Activated CD4-positive, CD25-positive, alpha-beta regulatory T cell treated with anti-CD3 and anti-CD28 coated beads, Interleukin-2, amount 50 U/mL, for 16 hours (primary cell): ENCODE data around the gene CRYGN.

Experiments
- DNase-seq: peaks from one replicate; pipeline ENCODE4 v3.0.0-alpha.2; 2020; ENCODE audit warnings: low read depth, low spot score

The CRYGN gene

GRCh38 chr7:151426904-151427704 is 12.8 kb downstream of the CRYGN start:
- DNase-seq = no peak

DNA sequence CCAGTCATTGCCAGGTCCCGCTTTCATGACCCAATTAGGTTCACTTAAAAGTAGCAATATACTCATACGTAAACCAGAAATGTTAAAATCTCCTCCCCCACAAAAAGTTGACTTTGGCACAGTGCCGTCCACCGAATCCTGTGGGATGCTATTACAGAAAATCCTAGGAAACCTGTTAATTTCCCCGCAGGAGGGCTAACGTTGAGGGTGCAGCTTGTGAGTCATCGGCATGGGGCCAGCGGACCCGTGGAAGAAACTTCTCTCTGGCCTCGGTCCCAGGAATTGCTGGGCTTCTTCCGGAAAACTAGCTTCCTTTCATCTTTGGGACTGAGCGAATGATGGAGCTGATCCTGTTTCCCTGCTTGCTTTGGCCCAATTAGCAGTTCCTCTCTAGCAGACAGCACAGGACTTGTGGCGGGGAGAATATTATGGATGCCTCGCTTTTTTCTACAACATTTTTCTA is 13.5 kb downstream of the CRYGN start:
- no peak for DNase-seq

- DNase-seq = no peak
Observed at GRCh38 chr7:151425670-151426440, 14.1 kb downstream of the CRYGN start.

DNA sequence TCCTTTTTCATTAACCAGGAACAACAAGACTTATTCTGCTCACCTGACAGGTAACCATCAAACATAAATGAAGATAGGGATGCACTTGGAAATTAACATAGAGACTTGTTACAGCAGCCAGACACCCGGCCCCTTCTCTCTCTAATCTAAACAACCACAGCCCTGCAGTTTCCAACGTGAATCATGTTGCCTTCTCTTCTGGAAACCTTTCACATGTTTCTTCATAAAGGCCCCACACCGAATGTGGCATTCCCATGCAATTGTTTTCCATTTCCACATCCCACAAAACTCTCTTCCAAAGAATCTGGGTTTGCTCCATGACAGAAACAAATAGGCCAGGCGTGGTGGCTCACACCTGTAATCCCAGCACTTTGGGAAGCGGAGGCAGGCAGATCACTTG is 15.1 kb downstream of the CRYGN start:
- DNase-seq = no peak

GRCh38 chr7:151423936-151424335 is 16.0 kb downstream of the CRYGN start:
- DNase-seq = no peak

GRCh38 chr7:151423226-151423625 is 16.7 kb downstream of the CRYGN start:
- no peak for DNase-seq

DNA sequence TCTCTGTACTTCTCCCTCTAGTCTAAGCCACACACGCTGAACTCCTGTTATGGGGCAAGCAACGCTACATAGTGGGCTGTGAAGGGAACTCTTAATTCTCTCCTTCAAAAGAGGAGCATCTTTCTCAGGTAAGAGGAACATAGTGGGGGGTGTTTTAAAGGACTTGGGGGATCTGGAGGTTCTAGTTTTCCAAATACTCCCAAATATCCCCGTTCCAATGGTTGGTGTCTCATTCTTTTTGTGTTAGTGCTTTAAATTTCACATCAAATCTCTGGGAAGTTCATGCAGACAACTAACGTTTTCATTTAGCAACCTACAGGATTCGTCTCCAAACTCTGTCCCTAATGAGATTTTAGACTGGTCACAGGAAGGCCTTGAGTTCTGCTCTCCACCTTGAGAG is 17.7 kb downstream of the CRYGN start:
- no peak for DNase-seq

DNA sequence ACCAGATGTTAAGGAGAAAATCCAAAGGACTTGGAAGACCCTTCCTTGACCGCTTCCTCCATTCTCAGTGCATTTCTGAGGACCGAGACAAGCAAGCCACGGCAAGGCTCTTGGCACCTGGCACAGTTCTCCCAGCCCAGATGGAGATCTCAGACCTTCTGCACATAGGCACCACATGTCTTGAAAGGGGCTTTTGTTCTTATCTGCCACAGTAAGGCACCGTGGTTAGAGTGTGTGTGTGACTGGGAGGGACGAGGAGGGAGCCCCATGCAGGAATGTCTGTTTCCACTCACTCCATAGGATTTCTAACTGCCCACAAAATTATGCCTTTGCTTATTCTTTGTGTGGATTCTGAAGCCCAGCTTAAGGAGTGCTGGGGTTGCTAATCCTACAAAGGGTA is 19.8 kb downstream of the CRYGN start:
- DNase-seq = no peak

- DNase-seq = no peak
Observed at GRCh38 chr7:151416941-151417315, 23.0 kb downstream of the CRYGN start.

- DNase-seq = no peak
Observed at GRCh38 chr7:151416112-151416940, 23.6 kb downstream of the CRYGN start.

DNA sequence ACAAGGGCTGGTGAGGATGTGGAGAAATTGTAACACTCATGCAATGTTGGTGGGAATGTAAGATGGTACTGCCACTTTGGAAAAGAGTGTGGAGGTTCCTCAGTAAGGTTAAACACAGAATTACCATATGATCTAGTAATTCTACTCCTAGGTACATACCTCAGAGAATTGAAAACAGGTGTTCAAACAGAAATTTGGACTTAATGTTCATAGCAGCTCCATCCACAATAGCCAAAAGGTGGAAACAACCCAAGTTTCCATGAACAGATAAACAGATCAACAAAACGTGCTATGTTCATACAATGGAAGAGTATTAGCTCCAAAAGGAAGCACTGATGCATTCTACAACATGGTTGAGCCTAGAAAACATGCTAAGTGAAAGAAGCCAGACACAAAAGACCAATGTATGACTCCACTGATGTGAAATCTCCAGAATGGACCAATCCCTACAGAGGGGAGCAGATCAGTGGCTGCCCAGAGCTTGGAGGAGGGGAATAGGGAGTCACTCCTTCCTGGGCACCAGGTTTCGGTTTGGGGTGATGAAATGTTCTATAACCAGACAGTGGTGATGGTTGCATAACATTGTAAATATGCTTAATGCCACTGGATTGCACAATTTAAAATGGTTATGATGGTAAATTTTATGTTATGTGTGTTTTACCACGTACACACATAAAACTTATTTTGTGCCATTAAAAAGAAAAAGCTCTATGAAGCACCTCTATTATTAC is 24.4 kb downstream of the CRYGN start:
- no peak for DNase-seq

GRCh38 chr7:151413241-151413640 is 26.7 kb downstream of the CRYGN start:
- DNase-seq = no peak

DNA sequence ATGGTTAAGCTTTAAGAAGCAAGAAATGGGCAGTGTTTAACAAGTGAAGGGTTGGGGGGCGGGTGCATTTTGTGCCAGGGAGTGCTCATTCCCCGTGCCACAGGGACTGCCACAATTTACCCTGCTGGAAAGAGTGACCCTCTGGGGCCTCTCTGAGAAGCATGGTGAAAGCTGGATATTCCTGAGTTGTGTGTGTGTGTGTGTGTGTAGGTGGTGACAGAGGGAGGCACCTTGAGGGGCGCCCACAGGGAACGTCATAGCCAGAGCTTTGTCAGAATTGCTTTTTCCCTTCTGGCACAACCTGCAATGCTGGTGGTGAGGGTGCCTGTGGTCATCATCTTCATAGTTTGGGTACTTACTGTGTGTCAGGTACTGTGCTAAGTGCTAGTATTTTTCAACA is 27.6 kb downstream of the CRYGN start:
- DNase-seq = no peak

DNA sequence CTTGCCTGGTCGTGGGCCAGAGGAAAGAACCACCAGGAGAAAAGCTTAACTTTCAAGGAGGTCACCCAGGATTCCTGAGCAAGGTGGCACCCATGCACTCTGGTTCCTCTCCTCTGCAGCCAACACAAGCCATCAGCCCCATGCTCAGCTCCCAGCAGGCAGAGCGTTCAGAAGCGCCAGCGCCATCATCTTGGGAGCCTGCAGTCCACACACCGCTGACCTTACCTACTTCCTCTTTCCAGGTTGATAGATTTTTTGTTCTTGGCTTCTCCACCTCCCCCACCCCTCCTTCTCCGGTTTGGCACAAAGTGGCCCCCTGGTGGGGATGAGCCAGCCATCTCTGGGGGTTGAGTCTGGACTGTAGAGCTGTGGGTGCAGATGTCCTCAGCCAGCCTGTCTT is 28.4 kb downstream of the CRYGN start:
- no peak for DNase-seq

GRCh38 chr7:151410405-151411390 is 29.2 kb downstream of the CRYGN start:
- DNase-seq = no peak

DNA sequence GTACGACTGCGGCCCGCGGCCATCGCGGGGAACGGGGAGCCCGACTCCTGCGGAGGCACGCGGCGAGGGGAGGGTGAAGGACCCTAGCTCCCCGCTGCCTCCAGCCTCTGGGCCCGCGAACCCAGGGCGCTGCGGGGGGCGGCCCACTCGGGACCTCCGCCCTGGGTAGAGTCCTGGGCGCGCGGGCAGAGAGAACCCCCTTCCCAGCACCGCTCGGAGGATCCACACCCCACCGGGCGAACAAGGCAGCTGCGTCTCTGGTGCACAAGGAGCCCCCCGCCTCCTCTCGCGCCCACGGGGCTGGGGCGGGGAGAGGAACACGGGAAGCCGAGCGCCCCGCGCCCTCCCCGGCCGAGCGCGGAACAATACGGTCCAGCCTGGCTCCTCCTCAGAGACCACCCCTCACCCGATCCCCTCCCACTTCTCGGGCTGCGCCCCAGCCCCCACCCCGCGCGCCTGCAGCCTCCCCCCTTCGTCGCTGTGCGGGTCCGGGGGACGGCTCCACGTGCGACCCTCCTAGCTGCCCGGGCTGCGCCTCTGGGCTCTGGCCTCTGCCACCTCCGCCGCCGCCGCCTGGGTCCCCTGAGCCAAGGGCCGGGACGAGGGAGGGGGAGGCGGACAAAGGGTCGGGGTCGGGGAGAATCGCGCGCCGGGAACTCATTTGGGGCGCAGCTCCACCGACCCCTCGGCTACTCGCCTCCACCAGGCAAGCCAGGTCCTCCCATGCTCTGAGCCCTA is 30.1 kb downstream of the CRYGN start, which contains the start of gene WDR86:
Gene WDR86, minus strand, starts transcription at position 372 of the 738 bp plus-strand sequence. CDS start 449 bp downstream, outside the sequence.
- no peak for DNase-seq

DNA sequence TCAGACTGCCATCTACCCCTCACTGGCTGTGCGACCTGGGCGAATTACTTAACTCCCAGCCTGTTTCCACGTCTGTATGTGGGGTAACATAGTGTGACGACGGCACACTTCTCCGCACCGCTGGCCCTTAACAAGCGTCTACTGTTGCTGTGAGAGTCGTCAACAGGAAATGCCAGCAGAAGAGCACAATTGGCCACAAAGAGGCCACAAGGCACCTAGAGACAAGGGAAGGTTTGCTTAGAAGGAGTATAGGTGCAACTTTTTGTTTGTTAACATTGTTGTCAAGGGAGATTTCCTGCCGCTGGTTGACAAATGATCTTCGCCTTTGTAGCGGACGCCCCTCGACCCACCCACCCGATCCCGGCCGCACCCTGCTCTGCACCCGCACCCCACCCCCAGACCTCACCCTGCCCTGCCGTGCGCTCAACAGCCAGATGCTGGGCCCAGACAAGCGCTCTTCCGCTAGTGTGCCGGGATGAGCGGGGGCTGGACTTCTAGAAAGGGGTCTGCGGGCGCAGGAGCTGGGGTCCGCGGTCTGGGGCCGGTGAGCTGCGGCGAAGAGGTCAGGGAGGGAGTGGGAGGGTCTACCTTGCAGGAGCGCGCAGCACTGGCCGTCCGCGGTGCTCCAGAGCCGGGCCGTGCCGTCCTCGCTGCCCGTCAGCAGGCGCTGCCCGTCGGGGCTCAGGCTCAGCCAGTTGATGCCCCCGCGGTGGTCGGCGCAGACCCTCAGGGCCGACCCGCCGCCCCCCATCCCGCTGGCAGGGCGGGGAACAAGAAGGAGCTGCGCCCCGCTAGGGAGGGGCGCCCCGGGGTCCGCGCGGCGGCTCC is 30.9 kb downstream of the CRYGN start:
- no peak for DNase-seq

GRCh38 chr7:151408498-151408838 is 31.5 kb downstream of the CRYGN start:
- no peak for DNase-seq
